ENCODE measurements around the gene PEX6. TPM values are rescaled to one million over a fixed set of nuclear protein-coding genes. Genes with fewer than 3 reads are reported as not detected.
A peak's percentile ranks its signal among the peaks of the same experiment; 100 is the strongest.

The PEX6 gene
- total and polyA plus RNA-seq, 2 donors from 2014 or later = 18.0 to 22.6 TPM

DNA sequence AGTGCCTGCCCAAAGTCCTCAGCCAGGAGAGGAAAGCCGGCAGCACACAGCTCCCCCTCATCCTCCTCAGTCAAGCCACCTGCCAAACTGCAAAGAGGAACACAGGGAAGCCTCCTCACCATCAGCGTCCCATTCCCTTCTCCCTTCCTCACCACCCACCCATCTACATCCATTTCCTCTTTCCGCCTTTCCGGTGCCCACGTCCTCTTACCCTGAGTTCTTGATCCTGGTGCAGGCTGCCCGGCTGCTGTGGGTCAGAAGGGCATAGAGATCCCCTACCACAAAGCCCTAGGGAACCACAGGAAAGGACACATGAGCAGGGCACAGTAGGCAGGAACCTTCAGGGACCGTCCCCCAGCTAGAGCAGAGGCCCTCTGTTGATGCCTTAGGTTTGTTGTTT lies 12.4 kb downstream of the PEX6 start:
- no peak overlapping the region for H3K4me3 ChIP-seq (ENCODE audit: low read length in 3 of 3)
- no peaks in the 10 kb centered on the region for H3K4me1 ChIP-seq (ENCODE audit: control insufficient read depth in 2 of 3, insufficient read depth in 2 of 3, low read depth in 1 of 3, low read length in 3 of 3)
- TF ChIP-seq, protein P1, sequence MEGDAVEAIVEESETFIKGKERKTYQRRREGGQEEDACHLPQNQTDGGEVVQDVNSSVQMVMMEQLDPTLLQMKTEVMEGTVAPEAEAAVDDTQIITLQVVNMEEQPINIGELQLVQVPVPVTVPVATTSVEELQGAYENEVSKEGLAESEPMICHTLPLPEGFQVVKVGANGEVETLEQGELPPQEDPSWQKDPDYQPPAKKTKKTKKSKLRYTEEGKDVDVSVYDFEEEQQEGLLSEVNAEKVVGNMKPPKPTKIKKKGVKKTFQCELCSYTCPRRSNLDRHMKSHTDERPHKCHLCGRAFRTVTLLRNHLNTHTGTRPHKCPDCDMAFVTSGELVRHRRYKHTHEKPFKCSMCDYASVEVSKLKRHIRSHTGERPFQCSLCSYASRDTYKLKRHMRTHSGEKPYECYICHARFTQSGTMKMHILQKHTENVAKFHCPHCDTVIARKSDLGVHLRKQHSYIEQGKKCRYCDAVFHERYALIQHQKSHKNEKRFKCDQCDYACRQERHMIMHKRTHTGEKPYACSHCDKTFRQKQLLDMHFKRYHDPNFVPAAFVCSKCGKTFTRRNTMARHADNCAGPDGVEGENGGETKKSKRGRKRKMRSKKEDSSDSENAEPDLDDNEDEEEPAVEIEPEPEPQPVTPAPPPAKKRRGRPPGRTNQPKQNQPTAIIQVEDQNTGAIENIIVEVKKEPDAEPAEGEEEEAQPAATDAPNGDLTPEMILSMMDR (IDR thresholded peaks at IDR 0.05; ENCODE audit: borderline replicate concordance, extremely low read depth, insufficient read depth) = no peak
- no peak overlapping the region for H3K9ac ChIP-seq (ENCODE audit: low read length in 3 of 3)
- H3K27ac ChIP-seq (ENCODE audit: low read depth in 2 of 2, low read length in 2 of 2) = no peak overlapping the region
- no peak for FAIRE-seq
- H3K9me3 ChIP-seq (ENCODE audit: control insufficient read depth in 2 of 3, insufficient read depth in 1 of 3, low read length in 3 of 3) = no peaks in the 10 kb centered on the region
- DNase-seq = no peak
- H3K27me3 ChIP-seq (ENCODE audit: control insufficient read depth, insufficient read depth, low read length) = no peaks in the 10 kb centered on the region
- peaks cover 0 to 18% (median 3%) of the 10 kb centered on the region in 3 donors for H3K36me3 ChIP-seq (ENCODE audit: control insufficient read depth in 2 of 3, insufficient read depth in 3 of 3, low read length in 3 of 3)
- intact Hi-C loops (cut with DNase I) = no loop called here

DNA sequence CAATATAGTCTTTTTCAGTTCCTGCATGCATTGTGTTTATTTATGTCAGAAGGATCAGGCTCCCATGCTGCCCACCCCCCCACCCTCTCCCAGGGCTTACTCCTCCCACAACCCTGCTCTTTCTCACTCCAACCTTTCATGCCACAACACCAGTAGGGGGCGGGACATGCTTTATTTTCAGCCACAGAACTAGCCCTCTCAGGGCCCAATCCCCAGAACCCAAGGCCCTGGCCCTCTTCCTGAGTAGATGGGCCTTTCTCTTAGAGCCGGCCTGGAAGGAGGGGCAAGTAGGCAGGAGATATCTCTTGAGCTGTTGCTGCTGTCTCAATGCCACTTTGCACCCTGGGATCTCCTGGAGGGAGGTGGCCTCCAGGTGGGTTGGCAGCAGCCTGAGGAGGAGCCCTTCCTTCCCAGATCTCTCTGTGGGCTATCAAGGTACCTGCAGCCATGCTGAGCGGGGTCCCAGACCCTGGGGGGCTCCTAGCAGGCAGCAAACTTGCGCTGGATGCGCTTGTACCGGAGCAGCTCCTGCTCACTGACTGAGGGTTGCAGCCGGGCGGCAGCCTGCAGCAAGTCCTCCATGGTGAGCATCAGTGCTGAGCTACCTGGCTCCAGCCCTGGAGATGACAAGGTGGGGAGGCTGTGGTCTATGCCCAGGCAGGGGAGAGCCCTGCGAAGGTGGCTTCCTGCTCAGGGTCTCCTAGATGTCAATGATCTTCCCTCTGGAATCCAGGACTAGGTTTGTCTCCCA lies 15.0 kb downstream of the PEX6 start:
- H3K9ac ChIP-seq (ENCODE audit: low read length in 3 of 3) = no peak overlapping the region
- H3K27ac ChIP-seq (ENCODE audit: low read depth in 2 of 2, low read length in 2 of 2) = no peak overlapping the region
- H3K4me3 ChIP-seq (ENCODE audit: low read length in 3 of 3) = no peak overlapping the region
- TF ChIP-seq, protein P1 (IDR thresholded peaks at IDR 0.05; ENCODE audit: borderline replicate concordance, extremely low read depth, insufficient read depth) = peak; percentile 23
- H3K27me3 ChIP-seq (ENCODE audit: control insufficient read depth, insufficient read depth, low read length) = no peaks in the 10 kb centered on the region
- intact Hi-C loops (cut with DNase I) = no loop called here
- no peaks in the 10 kb centered on the region for H3K9me3 ChIP-seq (ENCODE audit: control insufficient read depth in 2 of 3, insufficient read depth in 1 of 3, low read length in 3 of 3)
- FAIRE-seq (no peak), DNase-seq (peak in 4 of 5 donors; percentile 20 to 53 (median 34))
- H3K4me1 ChIP-seq (ENCODE audit: control insufficient read depth in 2 of 3, insufficient read depth in 2 of 3, low read depth in 1 of 3, low read length in 3 of 3) = peaks cover 0 to 8% (median 0%) of the 10 kb centered on the region in 3 donors
- peaks cover 0 to 11% (median 3%) of the 10 kb centered on the region in 3 donors for H3K36me3 ChIP-seq (ENCODE audit: control insufficient read depth in 2 of 3, insufficient read depth in 3 of 3, low read length in 3 of 3)

DNA sequence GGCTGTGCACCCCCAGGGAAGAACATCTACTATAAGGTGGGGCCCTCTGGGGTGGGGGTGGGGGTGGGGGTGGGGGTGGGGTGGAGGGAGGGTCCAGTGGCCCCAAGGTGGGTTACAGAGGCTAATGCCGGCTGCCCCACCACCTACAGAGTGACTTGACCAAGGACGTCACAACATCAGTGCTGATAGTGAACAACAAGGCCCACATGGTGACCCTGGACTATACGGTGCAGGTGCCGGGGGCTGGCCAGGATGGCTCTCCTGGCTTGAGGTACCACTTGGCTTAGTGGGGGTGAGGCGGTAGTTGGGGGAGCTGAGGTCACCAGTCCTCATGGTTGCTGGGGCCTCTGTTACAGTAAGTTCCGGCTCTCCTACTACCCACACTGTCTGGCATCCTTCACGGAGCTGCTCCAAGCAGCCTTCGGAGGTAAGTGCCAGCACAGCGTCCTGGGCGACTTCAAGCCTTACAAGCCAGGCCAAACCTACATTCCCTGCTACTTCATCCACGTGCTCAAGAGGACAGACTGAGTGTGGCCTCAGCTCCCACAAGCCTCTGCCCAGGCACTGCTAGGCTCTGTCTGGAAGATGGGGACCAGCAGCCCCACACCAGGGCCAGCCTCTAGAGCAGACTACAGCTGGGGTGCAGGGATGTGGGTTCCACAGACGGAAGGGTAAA lies 15.7 kb downstream of the PEX6 start:
- H3K36me3 ChIP-seq (ENCODE audit: control insufficient read depth in 2 of 3, insufficient read depth in 3 of 3, low read length in 3 of 3) = peaks cover 0 to 10% (median 3%) of the 10 kb centered on the region in 3 donors
- DNase-seq = peak in 1 of 5 donors; percentile 39
- no peak overlapping the region for H3K27ac ChIP-seq (ENCODE audit: low read depth in 2 of 2, low read length in 2 of 2)

More for the DNA sequence above, 15.7 kb downstream of the PEX6 start:
- Histone ChIP-seq H3K9me3 (ENCODE audit: control insufficient read depth in 2 of 3, insufficient read depth in 1 of 3, low read length in 3 of 3) (no peaks in the 10 kb centered on the region), H3K4me1 (ENCODE audit: control insufficient read depth in 2 of 3, insufficient read depth in 2 of 3, low read depth in 1 of 3, low read length in 3 of 3) (peaks cover 0 to 8% (median 0%) of the 10 kb centered on the region in 3 donors), H3K27me3 (ENCODE audit: control insufficient read depth, insufficient read depth, low read length) (no peaks in the 10 kb centered on the region), H3K4me3 (ENCODE audit: low read length in 3 of 3) (no peak overlapping the region), H3K9ac (ENCODE audit: low read length in 3 of 3) (no peak overlapping the region)
- intact Hi-C loops (cut with DNase I) = no loop called here
- FAIRE-seq = no peak
- TF ChIP-seq, protein P1 (IDR thresholded peaks at IDR 0.05; ENCODE audit: borderline replicate concordance, extremely low read depth, insufficient read depth) = no peak
